ENCODE data around the gene NWD2.
"Not testable (repeated sequence)": the region's sequence is repeated elsewhere in the genome, so short reads cannot be mapped to it uniquely, and the experiment has no call there.

NWD2 gene

GRCh38 chr4:37470245-37470644, 225.7 kb downstream of the NWD2 start:
- no peak for DNase-seq (ENCODE audit: low spot score)

GRCh38 chr4:37471093-37471492, 226.6 kb downstream of the NWD2 start:
- no peak for DNase-seq (ENCODE audit: low spot score)

GRCh38 chr4:37471971-37472370, 227.4 kb downstream of the NWD2 start:
- DNase-seq (ENCODE audit: low spot score): no peak

GRCh38 chr4:37473807-37474206, 229.3 kb downstream of the NWD2 start:
- DNase-seq (ENCODE audit: low spot score): no peak

- no peak for DNase-seq (ENCODE audit: low spot score)
These were observed 230.5 kb downstream of the NWD2 start for GRCh38 chr4:37475087-37475486.

GRCh38 chr4:37475776-37476175, 231.2 kb downstream of the NWD2 start:
- no peak for DNase-seq (ENCODE audit: low spot score)

GRCh38 chr4:37476256-37476655, 231.7 kb downstream of the NWD2 start:
- no peak for DNase-seq (ENCODE audit: low spot score)

- DNase-seq (ENCODE audit: low spot score): no peak
These were observed 232.1 kb downstream of the NWD2 start for GRCh38 chr4:37476691-37477090.

- DNase-seq (ENCODE audit: low spot score): no peak
These were observed 232.6 kb downstream of the NWD2 start for GRCh38 chr4:37477126-37477525.

- DNase-seq (ENCODE audit: low spot score): no peak
These were observed 233.6 kb downstream of the NWD2 start for GRCh38 chr4:37478151-37478550.

- DNase-seq (ENCODE audit: low spot score): no peak
These were observed 236.0 kb downstream of the NWD2 start for GRCh38 chr4:37480509-37480908.

- no peak for DNase-seq (ENCODE audit: low spot score)
These were observed 237.1 kb downstream of the NWD2 start for GRCh38 chr4:37481547-37482122.

GRCh38 chr4:37482236-37482913, 237.8 kb downstream of the NWD2 start:
- DNase-seq (ENCODE audit: low spot score): no peak

- no peak for DNase-seq (ENCODE audit: low spot score)
These were observed 239.1 kb downstream of the NWD2 start for GRCh38 chr4:37483610-37484009.

- DNase-seq (ENCODE audit: low spot score): no peak
These were observed 241.6 kb downstream of the NWD2 start for GRCh38 chr4:37486166-37486565.

- no peak for DNase-seq (ENCODE audit: low spot score)
These were observed 243.1 kb downstream of the NWD2 start for GRCh38 chr4:37487668-37488067.

GRCh38 chr4:37489697-37490096, 245.2 kb downstream of the NWD2 start:
- no peak for DNase-seq (ENCODE audit: low spot score)

GRCh38 chr4:37490391-37491347, 246.1 kb downstream of the NWD2 start:
- no peak for DNase-seq (ENCODE audit: low spot score)

GRCh38 chr4:37495353-37495752, 250.8 kb downstream of the NWD2 start:
- DNase-seq (ENCODE audit: low spot score): not testable (repeated sequence)

Data from hematopoietic multipotent progenitor cell treated with erythropoietin and hydrocortisone succinate and interleukin-3 and kit ligand, for 17 days (in vitro differentiated cells).